Stimulated activated CD8-positive, alpha-beta memory T cell treated with anti-CD3 and anti-CD28 coated beads, Interleukin-12 subunit alpha, Interleukin-12 subunit beta, amount 100 ng/mL, for 24 hours (primary cell): ENCODE measurements around the gene PLCB4.

ENCODE experiments used
- DNase-seq: peaks from one replicate; pipeline ENCODE4 v3.0.0-alpha.2; 2020; ENCODE audit errors: extremely low read depth

PLCB4 gene

GRCh38 chr20:9441948-9442347 is 373.1 kb downstream of the PLCB4 start:
- no peak for DNase-seq

- no peak for DNase-seq
These were observed 374.0 kb downstream of the PLCB4 start for GRCh38 chr20:9442858-9443257.

- no peak for DNase-seq
These were observed 376.0 kb downstream of the PLCB4 start for GRCh38 chr20:9444921-9445320.

GRCh38 chr20:9447182-9447581 is 378.3 kb downstream of the PLCB4 start:
- DNase-seq = no peak

- DNase-seq = no peak
These were observed 384.3 kb downstream of the PLCB4 start for GRCh38 chr20:9453201-9453600.

GRCh38 chr20:9454791-9455190 is 385.9 kb downstream of the PLCB4 start:
- no peak for DNase-seq

- DNase-seq = no peak
These were observed 388.2 kb downstream of the PLCB4 start for GRCh38 chr20:9457136-9457535.

GRCh38 chr20:9458138-9458796 is 389.4 kb downstream of the PLCB4 start:
- DNase-seq = no peak

- DNase-seq = no peak
These were observed 391.6 kb downstream of the PLCB4 start for GRCh38 chr20:9460518-9460917.

- DNase-seq = no peak
These were observed 399.1 kb downstream of the PLCB4 start for GRCh38 chr20:9467995-9468394.

- no peak for DNase-seq
These were observed 406.0 kb downstream of the PLCB4 start for GRCh38 chr20:9474835-9475415.

- no peak for DNase-seq
These were observed 406.6 kb downstream of the PLCB4 start for GRCh38 chr20:9475456-9475855.

- DNase-seq = no peak
These were observed 407.3 kb downstream of the PLCB4 start for GRCh38 chr20:9476174-9476573.

- DNase-seq = no peak
These were observed 407.8 kb downstream of the PLCB4 start for GRCh38 chr20:9476637-9477036.

GRCh38 chr20:9478771-9479170 is 409.9 kb downstream of the PLCB4 start:
- DNase-seq = no peak

- DNase-seq = no peak
These were observed 411.2 kb downstream of the PLCB4 start for GRCh38 chr20:9480066-9480465.

- no peak for DNase-seq
These were observed 413.3 kb downstream of the PLCB4 start for GRCh38 chr20:9482180-9482579.

GRCh38 chr20:9483131-9483530 is 414.2 kb downstream of the PLCB4 start:
- no peak for DNase-seq

- no peak for DNase-seq
These were observed 416.9 kb downstream of the PLCB4 start for GRCh38 chr20:9485614-9486340.

- DNase-seq = no peak
These were observed 418.3 kb downstream of the PLCB4 start for GRCh38 chr20:9487231-9487630.

GRCh38 chr20:9488063-9488462 is 419.2 kb downstream of the PLCB4 start:
- no peak for DNase-seq

GRCh38 chr20:9490161-9490560 is 421.3 kb downstream of the PLCB4 start:
- DNase-seq = no peak

GRCh38 chr20:9490631-9491030 is 421.7 kb downstream of the PLCB4 start:
- DNase-seq = no peak
